Measurements from ENCODE around the gene CPA1.

Gene CPA1

GRCh38 chr7:130332259-130333053 lies 47.8 kb upstream of the CPA1 start (continued):
- TF ChIP-seq AEBP2 (tag by site-specific recombination; IDR thresholded peaks at IDR 0.05; ENCODE audit: borderline replicate concordance) (0 out of 2 replicates have a peak, but pooled peaks have one; percentile 21), GLIS1 (tag by site-specific recombination; IDR thresholded peaks at IDR 0.05) (no peak), ZNF518A (tag by site-specific recombination; conservative IDR thresholded peaks at IDR 0.05; ENCODE audit: low read depth) (peak; percentile 84), ZBTB21 (tag by site-specific recombination; IDR thresholded peaks at IDR 0.05) (peak; percentile 43; the same call in 1 of the 2 replicates), ZNF654 (tag by site-specific recombination; IDR thresholded peaks at IDR 0.05; ENCODE audit: low read depth) (peak; percentile 28; the same call in 1 of the 2 replicates), HOXA7 (CRISPR knock-in tag; IDR thresholded peaks at IDR 0.05; ENCODE audit: borderline replicate concordance) (no peak), ZNF558 (tag by site-specific recombination; IDR thresholded peaks at IDR 0.05) (peak; percentile 40; the same call in 1 of the 2 replicates), ZNF560 (tag by site-specific recombination; IDR thresholded peaks at IDR 0.05; ENCODE audit: borderline replicate concordance) (peak; percentile 80), ZNF140 (tag by site-specific recombination; IDR thresholded peaks at IDR 0.05) (peak; percentile 61; the same call in 1 of the 2 replicates), HOXC10 (CRISPR knock-in tag; IDR thresholded peaks at IDR 0.05) (no peak), ZBTB10 (tag by site-specific recombination; IDR thresholded peaks at IDR 0.05) (no peak), INSM2 (tag by site-specific recombination; IDR thresholded peaks at IDR 0.05) (no peak), ZNF623 (tag by site-specific recombination; IDR thresholded peaks at IDR 0.05) (peak; percentile 68), ZNF394 (tag by site-specific recombination; IDR thresholded peaks at IDR 0.05; ENCODE audit: borderline replicate concordance) (peak; percentile 89; the same call in 1 of the 2 replicates), ZNF335 (tag by site-specific recombination; conservative IDR thresholded peaks at IDR 0.05) (no peak), ZNF510 (tag by site-specific recombination; IDR thresholded peaks at IDR 0.05; ENCODE audit: insufficient replicate concordance) (peak; percentile 40)
- TF ChIP-seq, protein P1, sequence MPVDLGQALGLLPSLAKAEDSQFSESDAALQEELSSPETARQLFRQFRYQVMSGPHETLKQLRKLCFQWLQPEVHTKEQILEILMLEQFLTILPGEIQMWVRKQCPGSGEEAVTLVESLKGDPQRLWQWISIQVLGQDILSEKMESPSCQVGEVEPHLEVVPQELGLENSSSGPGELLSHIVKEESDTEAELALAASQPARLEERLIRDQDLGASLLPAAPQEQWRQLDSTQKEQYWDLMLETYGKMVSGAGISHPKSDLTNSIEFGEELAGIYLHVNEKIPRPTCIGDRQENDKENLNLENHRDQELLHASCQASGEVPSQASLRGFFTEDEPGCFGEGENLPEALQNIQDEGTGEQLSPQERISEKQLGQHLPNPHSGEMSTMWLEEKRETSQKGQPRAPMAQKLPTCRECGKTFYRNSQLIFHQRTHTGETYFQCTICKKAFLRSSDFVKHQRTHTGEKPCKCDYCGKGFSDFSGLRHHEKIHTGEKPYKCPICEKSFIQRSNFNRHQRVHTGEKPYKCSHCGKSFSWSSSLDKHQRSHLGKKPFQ (tag by site-specific recombination; IDR thresholded peaks at IDR 0.05) = 0 out of 2 replicates have a peak, but pooled peaks have one; percentile 42
- TF ChIP-seq, protein P2, sequence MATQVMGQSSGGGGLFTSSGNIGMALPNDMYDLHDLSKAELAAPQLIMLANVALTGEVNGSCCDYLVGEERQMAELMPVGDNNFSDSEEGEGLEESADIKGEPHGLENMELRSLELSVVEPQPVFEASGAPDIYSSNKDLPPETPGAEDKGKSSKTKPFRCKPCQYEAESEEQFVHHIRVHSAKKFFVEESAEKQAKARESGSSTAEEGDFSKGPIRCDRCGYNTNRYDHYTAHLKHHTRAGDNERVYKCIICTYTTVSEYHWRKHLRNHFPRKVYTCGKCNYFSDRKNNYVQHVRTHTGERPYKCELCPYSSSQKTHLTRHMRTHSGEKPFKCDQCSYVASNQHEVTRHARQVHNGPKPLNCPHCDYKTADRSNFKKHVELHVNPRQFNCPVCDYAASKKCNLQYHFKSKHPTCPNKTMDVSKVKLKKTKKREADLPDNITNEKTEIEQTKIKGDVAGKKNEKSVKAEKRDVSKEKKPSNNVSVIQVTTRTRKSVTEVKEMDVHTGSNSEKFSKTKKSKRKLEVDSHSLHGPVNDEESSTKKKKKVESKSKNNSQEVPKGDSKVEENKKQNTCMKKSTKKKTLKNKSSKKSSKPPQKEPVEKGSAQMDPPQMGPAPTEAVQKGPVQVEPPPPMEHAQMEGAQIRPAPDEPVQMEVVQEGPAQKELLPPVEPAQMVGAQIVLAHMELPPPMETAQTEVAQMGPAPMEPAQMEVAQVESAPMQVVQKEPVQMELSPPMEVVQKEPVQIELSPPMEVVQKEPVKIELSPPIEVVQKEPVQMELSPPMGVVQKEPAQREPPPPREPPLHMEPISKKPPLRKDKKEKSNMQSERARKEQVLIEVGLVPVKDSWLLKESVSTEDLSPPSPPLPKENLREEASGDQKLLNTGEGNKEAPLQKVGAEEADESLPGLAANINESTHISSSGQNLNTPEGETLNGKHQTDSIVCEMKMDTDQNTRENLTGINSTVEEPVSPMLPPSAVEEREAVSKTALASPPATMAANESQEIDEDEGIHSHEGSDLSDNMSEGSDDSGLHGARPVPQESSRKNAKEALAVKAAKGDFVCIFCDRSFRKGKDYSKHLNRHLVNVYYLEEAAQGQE (tag by site-specific recombination; IDR thresholded peaks at IDR 0.05) = peak; percentile 49; the same call in 1 of the 2 replicates

Measured in HEK293 (cell line).